HG03558 (cell line): ENCODE data around the gene IFT81.
"Not testable (repeated sequence)": the region's sequence is repeated elsewhere in the genome, so short reads cannot be mapped to it uniquely, and the experiment has no call there.

Experiments used
- ATAC-seq: cut with Tn5 transposase; IDR thresholded peaks from one replicate; pipeline ENCODE4 v1.9.1; 2021; ENCODE audit warnings: moderate number of reproducible peaks; ENCODE audit not compliant: unreplicated experiment; ENCODE audit errors: extremely low read depth

IFT81 gene

DNA sequence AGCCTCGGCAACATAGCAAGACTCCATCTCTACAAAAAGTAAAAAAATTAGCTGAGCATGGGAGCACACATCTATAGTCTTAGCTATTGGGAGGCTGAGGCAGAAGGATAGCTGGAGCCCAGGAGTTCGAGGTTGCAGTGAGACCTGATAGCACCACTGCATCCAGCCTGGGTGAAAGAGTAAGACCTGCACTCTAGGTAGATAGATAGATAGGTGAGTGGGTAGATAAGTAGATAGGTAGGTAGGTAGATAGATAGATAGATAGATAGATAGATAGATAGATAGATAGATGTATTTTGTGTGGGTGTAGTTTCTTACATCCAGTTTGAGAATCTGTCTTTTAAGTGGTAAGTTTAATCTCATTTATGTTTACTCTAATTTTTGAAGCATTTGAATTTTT is 72.8 kb downstream of the IFT81 start:
- no peak for ATAC-seq

DNA sequence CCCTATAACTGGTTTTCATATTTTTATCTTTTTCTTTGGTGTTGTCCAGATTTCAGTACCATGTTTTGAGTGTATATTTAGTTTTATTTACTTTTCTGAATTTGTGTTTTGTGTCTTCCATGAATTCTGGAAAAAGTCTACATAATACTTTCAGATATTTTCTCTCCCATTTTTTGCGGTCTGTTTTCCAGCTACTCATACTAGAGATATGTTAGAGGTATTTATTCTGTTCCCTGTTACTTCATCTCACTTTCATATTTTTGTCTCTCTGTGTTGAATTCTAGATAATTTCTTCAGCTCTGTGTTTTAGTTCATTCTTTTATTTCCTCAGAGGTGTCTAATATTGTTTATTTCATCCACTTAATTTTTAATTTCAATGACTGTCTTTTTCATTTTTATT is 74.2 kb downstream of the IFT81 start:
- ATAC-seq: no peak

GRCh38 chr12:110199339-110200123 is 75.4 kb downstream of the IFT81 start:
- no peak for ATAC-seq

DNA sequence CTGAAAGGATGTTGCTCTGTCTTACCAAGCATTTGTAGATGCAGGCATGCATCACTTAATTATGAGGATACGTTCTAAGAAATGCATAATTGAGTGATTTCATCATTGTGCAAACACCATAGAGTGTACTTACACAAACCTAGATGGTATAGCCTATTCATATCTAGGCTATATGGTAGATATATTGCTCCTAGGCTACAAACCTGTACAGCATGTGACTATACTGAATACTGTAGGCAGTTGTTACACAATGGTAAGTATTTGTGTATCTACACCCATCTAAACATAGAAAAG is 75.9 kb downstream of the IFT81 start:
- no peak for ATAC-seq

- no peak for ATAC-seq
Observed at GRCh38 chr12:110201995-110202394, 77.8 kb downstream of the IFT81 start.

- ATAC-seq: no peak
Observed at GRCh38 chr12:110203546-110203945, 79.4 kb downstream of the IFT81 start.

DNA sequence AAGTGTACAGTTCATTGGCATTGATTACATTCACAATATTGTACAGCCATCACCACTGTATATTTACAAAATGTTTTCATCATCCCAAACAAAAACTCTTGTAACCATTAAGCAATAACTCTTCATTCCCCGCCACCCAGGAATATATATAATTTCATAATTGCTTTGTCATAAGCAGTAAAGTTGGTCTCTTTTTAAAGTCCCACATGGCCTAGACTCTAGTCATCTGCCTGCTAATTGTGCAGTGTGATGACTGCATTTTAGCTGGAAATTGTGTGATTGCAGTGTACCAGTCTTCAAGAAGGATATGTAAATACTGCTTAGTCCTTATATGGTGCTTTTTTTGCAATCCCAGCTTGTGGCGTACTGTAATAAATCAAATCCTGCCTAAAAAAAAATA is 81.8 kb downstream of the IFT81 start:
- ATAC-seq: no peak

DNA sequence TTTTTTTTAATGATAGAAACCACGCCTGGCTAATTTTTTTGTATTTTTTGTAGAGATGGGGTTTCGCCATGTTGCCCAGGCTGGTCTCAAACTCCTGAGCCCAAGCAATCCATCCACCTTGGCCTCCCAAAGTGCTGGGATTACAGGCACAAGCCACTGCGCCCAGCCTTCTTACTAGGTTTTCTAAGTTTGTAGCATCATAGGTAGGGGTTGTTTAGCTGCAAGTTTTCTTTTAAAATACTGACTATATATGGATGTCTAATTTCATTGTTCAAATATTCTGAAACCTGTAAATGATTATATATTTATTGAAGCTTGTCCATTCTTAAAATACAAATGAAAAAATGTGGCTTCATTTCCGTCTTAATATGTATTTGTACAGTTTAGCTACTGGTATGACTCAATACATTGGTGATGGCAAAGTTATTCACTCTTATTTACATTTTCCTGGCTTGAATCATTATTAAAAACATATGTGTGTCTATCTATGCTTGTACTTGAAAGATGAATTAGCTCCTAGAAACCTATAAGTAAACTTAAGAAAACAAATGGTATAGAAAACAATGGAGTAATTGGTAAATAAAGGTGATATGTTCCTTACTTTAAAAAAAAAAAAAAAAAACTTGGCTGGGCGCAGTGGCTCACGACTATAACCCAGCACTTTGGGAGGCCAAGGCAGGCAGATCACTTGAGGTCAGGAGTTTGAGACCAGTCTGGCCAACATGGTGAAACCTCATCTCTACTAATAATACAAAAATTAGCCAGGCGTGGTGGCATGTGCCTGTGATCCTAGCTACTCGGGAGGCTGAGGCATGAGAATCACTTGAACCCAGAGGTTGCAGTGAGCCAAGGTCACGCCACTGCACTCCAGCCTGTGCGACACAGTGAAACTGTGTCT is 87.7 kb downstream of the IFT81 start:
- ATAC-seq: not testable (repeated sequence)

DNA sequence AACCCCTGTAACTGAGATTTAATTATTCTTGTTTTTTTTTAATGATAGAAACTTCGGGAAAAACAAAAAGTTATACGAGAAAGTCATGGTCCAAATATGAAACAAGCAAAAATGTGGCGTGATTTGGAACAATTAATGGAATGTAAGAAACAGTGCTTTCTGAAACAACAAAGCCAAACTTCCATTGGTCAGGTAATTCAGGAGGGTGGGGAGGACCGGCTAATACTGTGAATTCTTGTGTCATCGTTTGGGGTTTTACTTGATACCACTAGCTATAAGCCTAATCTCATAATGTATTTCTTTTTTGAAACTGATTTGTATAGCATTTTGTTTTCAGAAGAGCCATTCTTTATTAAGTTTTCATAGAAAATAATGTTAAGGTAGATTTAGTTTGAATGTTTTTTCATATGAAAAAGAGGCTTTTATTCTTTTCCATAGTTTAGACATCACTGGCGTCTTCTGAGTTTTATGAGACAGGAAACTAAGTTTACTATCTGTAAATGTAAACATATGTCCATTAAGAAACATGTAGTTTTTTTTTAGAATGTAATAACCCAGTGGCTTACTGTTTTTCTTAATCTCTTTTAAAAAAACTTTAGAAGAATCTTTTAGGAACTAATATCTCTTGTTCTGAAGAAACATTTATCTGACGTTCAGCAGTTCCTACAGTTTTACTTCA is 94.0 kb downstream of the IFT81 start:
- ATAC-seq: no peak

GRCh38 chr12:110222027-110222426 is 97.9 kb downstream of the IFT81 start:
- ATAC-seq: no peak

- no peak for ATAC-seq
Observed at GRCh38 chr12:110222433-110222832, 98.3 kb downstream of the IFT81 start.

GRCh38 chr12:110223777-110224378 is 99.7 kb downstream of the IFT81 start:
- no peak for ATAC-seq

- no peak for ATAC-seq
Observed at GRCh38 chr12:110224379-110225304, 100.5 kb downstream of the IFT81 start.

GRCh38 chr12:110227138-110227537 is 103.0 kb downstream of the IFT81 start:
- ATAC-seq: no peak

DNA sequence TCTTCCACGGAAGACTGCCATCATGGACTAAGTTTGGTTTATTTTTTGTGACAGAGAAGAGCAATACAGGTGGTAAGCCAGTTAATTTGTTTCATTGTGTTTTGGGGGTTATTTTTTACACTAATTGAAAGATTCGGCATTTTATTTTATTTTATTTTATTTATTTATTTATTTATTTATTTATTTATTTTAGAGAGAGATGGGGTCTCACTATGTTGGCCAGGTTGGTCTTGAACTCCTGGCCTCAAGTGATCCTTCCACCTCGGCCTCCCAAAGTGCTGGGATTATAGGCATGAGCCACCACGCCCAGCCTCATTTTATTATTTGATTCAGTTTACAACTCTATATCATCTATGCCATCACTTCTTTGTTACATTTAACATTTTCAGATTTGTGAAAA is 104.2 kb downstream of the IFT81 start:
- not testable (repeated sequence) for ATAC-seq

DNA sequence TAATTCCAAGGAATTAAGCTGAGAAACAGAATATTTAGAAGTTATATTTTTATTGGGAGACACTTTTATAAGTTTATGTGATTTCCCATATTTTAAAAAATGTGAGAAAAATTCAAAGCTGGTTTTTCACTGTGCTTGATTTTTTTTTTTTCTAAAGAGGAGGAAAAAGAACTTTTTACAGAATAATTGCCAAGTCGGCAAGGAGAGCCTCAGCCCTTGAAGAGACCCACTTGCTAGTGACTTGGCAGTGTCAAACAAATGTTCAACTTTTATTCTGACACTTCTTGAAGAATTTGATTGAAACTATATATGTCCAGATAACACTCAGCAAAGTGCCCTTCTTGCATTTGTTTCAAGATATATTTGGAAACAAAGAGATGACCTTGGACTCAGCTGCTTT is 104.6 kb downstream of the IFT81 start:
- ATAC-seq: no peak

DNA sequence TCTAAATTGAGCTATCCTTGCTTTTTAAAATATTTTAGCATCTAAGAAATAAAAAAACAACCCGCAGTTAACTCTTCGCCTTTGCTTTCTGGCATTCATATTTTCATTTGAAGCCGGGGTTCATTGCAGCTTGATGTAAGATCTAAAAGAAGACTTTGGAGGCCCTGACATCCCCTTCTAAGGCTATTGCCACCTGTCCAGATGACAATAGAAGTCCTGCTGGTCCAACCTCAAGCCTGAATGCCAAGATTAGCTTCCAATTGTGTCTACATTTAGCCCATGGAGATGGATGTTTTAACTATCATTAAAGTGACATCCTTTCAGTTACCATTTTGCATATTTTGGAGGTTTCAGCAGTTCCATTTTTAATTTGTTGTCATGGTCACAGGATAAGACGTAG is 105.3 kb downstream of the IFT81 start:
- no peak for ATAC-seq

- no peak for ATAC-seq
Observed at GRCh38 chr12:110230655-110231054, 106.5 kb downstream of the IFT81 start.

DNA sequence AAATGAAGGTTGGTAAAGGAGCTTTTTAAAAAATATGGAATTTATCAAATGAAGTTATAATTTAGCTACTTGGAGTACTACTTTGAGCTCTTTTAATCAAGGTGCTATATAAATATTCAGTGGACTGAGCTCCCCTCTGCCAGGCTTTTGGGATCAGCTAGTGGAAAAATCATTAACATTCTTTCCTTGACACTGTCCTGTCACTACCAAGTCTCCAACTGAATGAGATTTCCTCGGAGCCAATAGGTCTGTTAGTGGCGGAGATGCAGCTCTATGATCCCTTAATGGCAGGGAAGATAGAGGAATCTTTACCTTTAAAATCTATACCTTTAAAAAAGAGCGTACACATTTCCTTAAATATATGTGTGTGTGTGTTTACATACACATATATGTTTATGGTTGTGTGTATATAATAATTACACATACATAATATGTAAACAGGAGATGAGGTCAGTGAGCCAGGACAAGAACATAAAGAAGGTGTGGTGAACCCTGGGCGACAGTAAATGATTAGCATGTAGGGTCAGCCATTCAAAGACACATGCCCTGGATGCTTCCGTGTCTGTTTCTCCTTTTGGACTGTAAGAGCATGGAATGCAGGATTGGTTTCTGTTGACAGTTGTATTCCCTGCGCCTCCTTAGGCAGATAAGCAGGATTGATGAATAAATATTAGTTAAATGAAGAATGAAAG is 109.2 kb downstream of the IFT81 start:
- no peak for ATAC-seq
